ENCODE measurements around the gene XKR7. TPM values are rescaled to one million over a fixed set of nuclear protein-coding genes. Genes with fewer than 3 reads are reported as not detected.
A peak's percentile ranks its signal among the peaks of the same experiment; 100 is the strongest.

The XKR7 gene
- total RNA-seq, 1 experiment from 2014 or later, result 1.3 TPM

GRCh38 chr20:31951203-31951529 lies 16.8 kb upstream of the XKR7 start:
- Histone ChIP-seq H3K18ac (ENCODE audit: insufficient read length, low read depth, low read length) (no peak overlapping the region), H3K79me2 (ENCODE audit: insufficient read depth, low read length) (peaks cover 5% of the 10 kb centered on the region; the same call in 1 of the 2 replicates), H4K91ac (ENCODE audit: insufficient read length, low read depth, low read length) (no peak overlapping the region), H2BK5ac (ENCODE audit: insufficient read length, low read length) (no peak overlapping the region), H3K9ac (ENCODE audit: extremely low read depth, insufficient read length, low read length) (peak overlapping the region; percentile 40), H3K23me2 (ENCODE audit: insufficient read length, low read depth, low read length, poor library complexity, severe bottlenecking) (peaks cover 7% of the 10 kb centered on the region), H3K9me3 (ENCODE audit: control insufficient read depth, low read depth, low read length) (no peaks in the 10 kb centered on the region), H2AFZ (ENCODE audit: low read length) (no peak overlapping the region), H3K23ac (ENCODE audit: insufficient read length, low read depth, low read length) (no peak overlapping the region), H3K27ac (ENCODE audit: insufficient read length, low read depth, low read length) (no peak overlapping the region), H3K4me1 (ENCODE audit: insufficient read depth, low read length) (no peaks in the 10 kb centered on the region), H3T11ph (ENCODE audit: low read length) (no peak overlapping the region), H3K56ac (ENCODE audit: insufficient read length, low read depth, low read length) (no peak overlapping the region), H3K79me1 (ENCODE audit: insufficient read depth, low read depth, low read length, poor library complexity, severe bottlenecking) (peaks cover 10% of the 10 kb centered on the region), H2BK120ac (ENCODE audit: low read depth, low read length, poor library complexity, severe bottlenecking) (no peak overlapping the region), H2AK5ac (ENCODE audit: insufficient read length, low read length) (no peak overlapping the region), H2BK12ac (ENCODE audit: insufficient read length, low read depth, low read length) (no peak overlapping the region), H3K4me2 (ENCODE audit: insufficient read depth, insufficient read length, low read length) (peak overlapping the region; percentile 78), H2BK15ac (ENCODE audit: low read depth, low read length) (no peak overlapping the region), H4K20me1 (ENCODE audit: control insufficient read depth, insufficient read depth, insufficient read length) (no peaks in the 10 kb centered on the region), H4K5ac (ENCODE audit: insufficient read length, low read depth, low read length) (no peak overlapping the region), H3K14ac (ENCODE audit: insufficient read depth, low read length) (peak overlapping the region; percentile 6; the same call in 1 of the 2 replicates), H4K8ac (replicated peaks; ENCODE audit: insufficient read length, low read depth, low read length) (no peak overlapping the region), H2BK20ac (ENCODE audit: low read depth, low read length, poor library complexity, severe bottlenecking) (no peak overlapping the region), H3K4ac (ENCODE audit: low read depth, low read length) (no peak overlapping the region), H3K27me3 (ENCODE audit: insufficient read depth, low read length) (no peaks in the 10 kb centered on the region)
- Mint-ChIP-seq H3K27me3 (ENCODE audit: low read depth) (peaks cover 27% of the 10 kb centered on the region), H3K27ac (peak overlapping the region in 2 of 3 experiments; percentile 86 to 98; a peak in 5 of 7 replicates), H3K4me1 (peaks cover 9 to 11% of the 10 kb centered on the region in 2 experiments), H3K4me3 (peak overlapping the region; percentile 98 to 99), H3K9me3 (no peaks in the 10 kb centered on the region; a peak in 2 of 5 replicates), H3K36me3 (ENCODE audit: insufficient read depth in 1 of 3, low read depth in 3 of 3) (peaks cover 32 to 40% (median 37%) of the 10 kb centered on the region in 3 experiments)
- no peak for DNase-seq
- no peak for TF ChIP-seq CTCF (conservative IDR thresholded peaks at IDR 0.05)
- WGBS (ENCODE audit: extremely low coverage, insufficient read length, low lambda C conversion rate), result no CpG with 5 or more reads among the region's 6 CpGs

Measured in H9 (cell line).